ENCODE measurements around the gene SSBP3. TPM values are rescaled to one million over a fixed set of nuclear protein-coding genes. Genes with fewer than 3 reads are reported as not detected.

Gene SSBP3
- total and polyA plus RNA-seq, 2 experiments from 2014 or later, result 47.4 to 68.6 TPM

DNA sequence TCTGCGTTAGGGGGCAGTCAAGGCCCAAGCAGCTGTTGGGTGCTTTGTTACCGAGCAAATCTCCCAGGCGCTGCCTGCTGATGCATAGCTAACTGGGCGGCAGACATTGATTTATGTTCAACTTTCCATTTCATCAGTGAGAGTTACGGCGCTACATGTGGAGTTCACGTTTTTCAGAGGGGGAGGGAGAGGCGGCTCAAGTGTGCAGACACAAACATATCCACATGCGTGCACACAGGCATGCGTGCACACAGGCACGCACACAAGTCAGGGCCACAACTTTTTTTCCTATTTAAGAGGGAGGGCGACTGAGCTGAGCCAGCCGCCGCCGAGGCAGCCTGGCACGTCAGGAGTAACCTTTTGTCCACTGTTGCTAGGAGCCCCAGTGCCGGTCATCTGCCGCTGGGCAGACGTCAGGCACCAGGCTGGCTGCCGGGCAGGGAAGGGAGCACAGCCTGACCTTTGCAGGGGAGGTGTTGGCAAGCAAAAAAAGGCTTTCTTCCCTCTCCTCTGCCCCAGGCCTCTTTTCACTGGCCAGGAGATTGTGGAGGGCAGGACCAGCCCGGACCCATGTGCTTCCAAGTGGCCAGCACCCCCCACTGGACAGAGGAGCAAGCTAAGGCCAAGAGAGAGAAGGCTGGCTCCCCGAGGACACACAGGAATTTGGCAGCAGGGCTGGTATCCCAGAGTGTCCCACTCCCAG lies 133.0 kb downstream of the SSBP3 start:
- peaks cover 13% of the 10 kb centered on the region for H3K36me3 Mint-ChIP-seq (ENCODE audit: low read depth)
- Histone ChIP-seq H3K36me3 (ENCODE audit: insufficient read depth) (no peaks in the 10 kb centered on the region; the same call in 1 of the 2 replicates), H3K4me2 (peak overlapping the region; percentile 66), H3K9me2 (ENCODE audit: insufficient read depth) (no peaks in the 10 kb centered on the region), H2AFZ (no peak overlapping the region), H3F3A (replicated peaks; ENCODE audit: low read depth) (0 out of 2 replicates have a peak, but pooled peaks cover 5% of the 10 kb centered on the region), H3K79me2 (replicated peaks; ENCODE audit: insufficient read depth) (peaks cover 85% of the 10 kb centered on the region), H3K4me3 (no peak overlapping the region), H3K27me3 (ENCODE audit: insufficient read depth) (no peaks in the 10 kb centered on the region), H3K27ac (ENCODE audit: low read depth) (0 out of 2 replicates have a peak overlapping the region, but pooled peaks have one; percentile 26), H3K4me1 (ENCODE audit: insufficient read depth) (peaks cover 37% of the 10 kb centered on the region), H4K20me1 (replicated peaks; ENCODE audit: insufficient read depth) (peaks cover 26% of the 10 kb centered on the region)
- peak overlapping the region; percentile 68 for H3K27ac Mint-ChIP-seq
- H3K4me1 Mint-ChIP-seq, result peaks cover 55% of the 10 kb centered on the region
- peaks cover 35% of the 10 kb centered on the region for H3K27me3 Mint-ChIP-seq (ENCODE audit: insufficient read depth, low read depth, poor library complexity)
- DNase-seq (ENCODE audit: low spot score), result peak; percentile 72
- ATAC-seq, result peak; percentile 22
- no peaks in the 10 kb centered on the region for H3K9me3 Mint-ChIP-seq
- no peak overlapping the region; the same call in 2 of the 3 replicates for H3K4me3 Mint-ChIP-seq
- TF ChIP-seq, protein P1, sequence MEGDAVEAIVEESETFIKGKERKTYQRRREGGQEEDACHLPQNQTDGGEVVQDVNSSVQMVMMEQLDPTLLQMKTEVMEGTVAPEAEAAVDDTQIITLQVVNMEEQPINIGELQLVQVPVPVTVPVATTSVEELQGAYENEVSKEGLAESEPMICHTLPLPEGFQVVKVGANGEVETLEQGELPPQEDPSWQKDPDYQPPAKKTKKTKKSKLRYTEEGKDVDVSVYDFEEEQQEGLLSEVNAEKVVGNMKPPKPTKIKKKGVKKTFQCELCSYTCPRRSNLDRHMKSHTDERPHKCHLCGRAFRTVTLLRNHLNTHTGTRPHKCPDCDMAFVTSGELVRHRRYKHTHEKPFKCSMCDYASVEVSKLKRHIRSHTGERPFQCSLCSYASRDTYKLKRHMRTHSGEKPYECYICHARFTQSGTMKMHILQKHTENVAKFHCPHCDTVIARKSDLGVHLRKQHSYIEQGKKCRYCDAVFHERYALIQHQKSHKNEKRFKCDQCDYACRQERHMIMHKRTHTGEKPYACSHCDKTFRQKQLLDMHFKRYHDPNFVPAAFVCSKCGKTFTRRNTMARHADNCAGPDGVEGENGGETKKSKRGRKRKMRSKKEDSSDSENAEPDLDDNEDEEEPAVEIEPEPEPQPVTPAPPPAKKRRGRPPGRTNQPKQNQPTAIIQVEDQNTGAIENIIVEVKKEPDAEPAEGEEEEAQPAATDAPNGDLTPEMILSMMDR (conservative IDR thresholded peaks at IDR 0.05; ENCODE audit: low read depth in 2 of 2), result peak; percentile 30 to 64; a peak in 2 of 4 replicates
- TF ChIP-seq EZH2 (IDR thresholded peaks at IDR 0.05; ENCODE audit: low read depth, unreplicated experiment), result no peak

- no peak for DNase-seq (ENCODE audit: low spot score)
- no peak for TF ChIP-seq CREB1 (CRISPR knock-in tag; IDR thresholded peaks at IDR 0.05; ENCODE audit: low read depth)
- no peak for TF ChIP-seq ZNF331 (CRISPR knock-in tag; IDR thresholded peaks at IDR 0.05; ENCODE audit: low read depth)
- TF ChIP-seq POLR2AphosphoS5 (IDR thresholded peaks at IDR 0.05; ENCODE audit: low read depth), result no peak
- TF ChIP-seq ETS1 (IDR thresholded peaks at IDR 0.05), result no peak
- no peak for TF ChIP-seq ZNF462 (CRISPR knock-in tag; IDR thresholded peaks at IDR 0.05)
- TF ChIP-seq NANOG (IDR thresholded peaks at IDR 0.05; ENCODE audit: borderline replicate concordance), result no peak
- no peak for TF ChIP-seq JUNB (IDR thresholded peaks at IDR 0.05; ENCODE audit: unreplicated experiment)
- TF ChIP-seq ZNF114 (CRISPR knock-in tag; IDR thresholded peaks at IDR 0.05), result no peak
- H2AFZ ChIP-seq, result no peak overlapping the region
- H3K27ac ChIP-seq (ENCODE audit: low read depth), result no peak overlapping the region
- ATAC-seq, result peak; percentile 70
- H3K36me3 Mint-ChIP-seq (ENCODE audit: low read depth), result peaks cover 13% of the 10 kb centered on the region
- H3K9me2 ChIP-seq (ENCODE audit: insufficient read depth), result no peaks in the 10 kb centered on the region
- 0 out of 2 replicates have a peak, but pooled peaks cover 5% of the 10 kb centered on the region for H3F3A ChIP-seq (replicated peaks; ENCODE audit: low read depth)
- peak overlapping the region; percentile 68 for H3K27ac Mint-ChIP-seq
- peaks cover 35% of the 10 kb centered on the region for H3K27me3 Mint-ChIP-seq (ENCODE audit: insufficient read depth, low read depth, poor library complexity)
- no peak overlapping the region for H3K4me3 ChIP-seq
- H3K79me2 ChIP-seq (replicated peaks; ENCODE audit: insufficient read depth), result peaks cover 87% of the 10 kb centered on the region
- no peaks in the 10 kb centered on the region; the same call in 1 of the 2 replicates for H3K36me3 ChIP-seq (ENCODE audit: insufficient read depth)
- H3K4me2 ChIP-seq, result peak overlapping the region; percentile 66
- H3K4me1 Mint-ChIP-seq, result peaks cover 55% of the 10 kb centered on the region
- H3K27me3 ChIP-seq (ENCODE audit: insufficient read depth), result no peaks in the 10 kb centered on the region
- no peaks in the 10 kb centered on the region for H3K9me3 Mint-ChIP-seq
- H4K20me1 ChIP-seq (replicated peaks; ENCODE audit: insufficient read depth), result peaks cover 26% of the 10 kb centered on the region
- peaks cover 37% of the 10 kb centered on the region for H3K4me1 ChIP-seq (ENCODE audit: insufficient read depth)
- peak overlapping the region; percentile 13; the same call in 1 of the 3 replicates for H3K4me3 Mint-ChIP-seq
Observed at GRCh38 chr1:54272772-54273091, 133.5 kb downstream of the SSBP3 start.
